ENCODE data around the gene MRPS23. TPM values are rescaled to one million over a fixed set of nuclear protein-coding genes. Genes with fewer than 3 reads are reported as not detected.
A peak's percentile ranks its signal among the peaks of the same experiment; 100 is the strongest.

The MRPS23 gene
- total RNA-seq, 1 donor from 2014 or later: 87.0 TPM

DNA sequence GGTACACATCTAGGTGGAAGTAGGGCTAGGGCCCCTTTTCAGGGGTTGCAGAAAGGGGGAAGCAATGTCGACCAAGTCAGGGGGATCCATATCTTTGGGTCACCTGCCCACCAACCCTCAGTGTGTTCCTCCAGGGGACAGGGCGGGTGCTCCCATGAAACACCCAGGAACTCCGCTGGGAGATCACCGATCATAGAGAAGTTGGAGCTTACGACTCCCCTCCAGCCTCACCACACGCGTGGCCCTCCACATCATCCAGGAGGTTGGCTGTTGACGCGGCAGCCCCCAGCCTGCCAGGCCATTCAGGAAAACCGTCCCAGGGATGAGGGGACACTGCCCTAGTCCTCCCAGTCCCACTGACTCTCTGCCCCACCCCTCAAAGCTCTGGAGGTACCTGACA, 17.3 kb upstream of the MRPS23 start:
- intact Hi-C loops (cut with micrococcal nuclease): no loop called here
- Mint-ChIP-seq H3K36me3 (ENCODE audit: low read depth) (no peaks in the 10 kb centered on the region), H3K4me3 (no peak overlapping the region), H3K27ac (no peak overlapping the region), H3K27me3 (ENCODE audit: insufficient read depth) (peaks cover 15% of the 10 kb centered on the region), H3K9me3 (no peaks in the 10 kb centered on the region), H3K4me1 (ENCODE audit: low read depth) (peaks cover 11% of the 10 kb centered on the region)
- DNase-seq (ENCODE audit: low spot score): no peak

DNA sequence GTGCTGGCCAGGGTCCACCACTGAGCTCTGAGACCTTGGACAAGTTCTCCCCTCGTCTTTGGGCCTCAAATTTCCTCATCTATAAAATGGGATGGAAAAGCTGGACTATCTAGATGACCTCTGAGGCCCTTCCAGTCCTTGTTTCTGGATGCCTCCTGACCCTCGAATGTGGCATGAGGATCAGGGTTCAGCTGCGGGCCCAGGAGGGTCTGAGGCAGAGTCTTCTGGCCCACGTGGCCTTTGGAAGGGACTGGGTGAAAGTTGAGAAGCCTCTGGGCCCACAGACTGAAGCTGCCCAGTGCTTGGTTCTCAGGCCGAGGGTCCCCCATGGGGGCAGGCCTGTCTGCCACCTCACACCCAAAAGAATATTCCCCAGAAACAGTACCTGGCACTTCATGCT, 16.9 kb upstream of the MRPS23 start:
- no peak overlapping the region for H3K27ac Mint-ChIP-seq
- peaks cover 16% of the 10 kb centered on the region for H3K27me3 Mint-ChIP-seq (ENCODE audit: insufficient read depth)
- no peaks in the 10 kb centered on the region for H3K36me3 Mint-ChIP-seq (ENCODE audit: low read depth)
- H3K4me3 Mint-ChIP-seq: no peak overlapping the region
- intact Hi-C loops (cut with micrococcal nuclease): no loop called here
- DNase-seq (ENCODE audit: low spot score): no peak
- H3K4me1 Mint-ChIP-seq (ENCODE audit: low read depth): peaks cover 11% of the 10 kb centered on the region
- H3K9me3 Mint-ChIP-seq: no peaks in the 10 kb centered on the region

DNA sequence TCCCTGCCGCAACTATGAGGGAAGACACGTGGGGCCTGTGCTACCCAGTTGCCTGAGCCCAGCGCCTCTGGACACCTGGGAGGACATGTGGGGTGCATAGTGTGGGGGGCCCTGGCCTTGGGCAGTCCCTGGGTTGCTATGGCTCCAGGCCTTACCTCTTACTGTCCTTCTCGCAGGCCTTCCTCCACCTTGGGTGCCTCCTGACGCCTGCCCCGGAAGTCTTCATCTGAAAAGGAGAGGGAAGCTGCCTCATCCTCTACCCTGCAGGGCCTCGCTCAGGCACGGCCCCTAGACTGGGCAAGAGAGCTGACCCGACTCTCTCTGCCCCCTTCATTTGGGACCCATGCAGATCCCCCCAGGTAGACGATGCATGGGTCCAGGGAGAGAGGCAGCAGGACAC, 16.5 kb upstream of the MRPS23 start:
- Mint-ChIP-seq H3K4me1 (ENCODE audit: low read depth) (peaks cover 12% of the 10 kb centered on the region), H3K4me3 (no peak overlapping the region), H3K27me3 (ENCODE audit: insufficient read depth) (peaks cover 15% of the 10 kb centered on the region), H3K36me3 (ENCODE audit: low read depth) (no peaks in the 10 kb centered on the region), H3K27ac (no peak overlapping the region), H3K9me3 (no peaks in the 10 kb centered on the region)
- DNase-seq (ENCODE audit: low spot score): no peak
- intact Hi-C loops (cut with micrococcal nuclease): no loop called here

DNA sequence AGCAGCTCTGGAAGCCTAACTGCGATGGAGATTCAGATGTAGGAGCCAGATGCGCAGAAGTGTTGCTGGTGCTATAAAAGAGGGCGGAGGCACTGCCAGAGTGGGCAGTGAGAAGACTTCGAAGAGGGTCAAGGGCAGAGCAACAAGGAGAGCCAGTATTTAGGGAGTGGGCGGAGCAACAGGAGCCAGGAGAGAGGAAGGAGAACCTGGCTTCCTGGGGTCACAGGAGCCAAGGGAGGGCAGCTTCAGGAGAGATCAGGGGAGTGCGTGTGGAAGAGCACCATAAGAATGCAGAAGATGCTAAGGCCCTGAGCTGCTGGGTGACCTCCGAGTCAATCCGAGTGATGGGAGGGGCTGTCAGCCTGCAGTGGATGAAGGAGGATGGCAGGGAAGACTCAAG, 14.4 kb upstream of the MRPS23 start:
- Mint-ChIP-seq H3K4me3 (no peak overlapping the region), H3K27ac (no peak overlapping the region), H3K4me1 (ENCODE audit: low read depth) (peaks cover 21% of the 10 kb centered on the region), H3K36me3 (ENCODE audit: low read depth) (no peaks in the 10 kb centered on the region), H3K9me3 (no peaks in the 10 kb centered on the region), H3K27me3 (ENCODE audit: insufficient read depth) (peaks cover 30% of the 10 kb centered on the region)
- no peak for DNase-seq (ENCODE audit: low spot score)
- intact Hi-C loops (cut with micrococcal nuclease): no loop called here

DNA sequence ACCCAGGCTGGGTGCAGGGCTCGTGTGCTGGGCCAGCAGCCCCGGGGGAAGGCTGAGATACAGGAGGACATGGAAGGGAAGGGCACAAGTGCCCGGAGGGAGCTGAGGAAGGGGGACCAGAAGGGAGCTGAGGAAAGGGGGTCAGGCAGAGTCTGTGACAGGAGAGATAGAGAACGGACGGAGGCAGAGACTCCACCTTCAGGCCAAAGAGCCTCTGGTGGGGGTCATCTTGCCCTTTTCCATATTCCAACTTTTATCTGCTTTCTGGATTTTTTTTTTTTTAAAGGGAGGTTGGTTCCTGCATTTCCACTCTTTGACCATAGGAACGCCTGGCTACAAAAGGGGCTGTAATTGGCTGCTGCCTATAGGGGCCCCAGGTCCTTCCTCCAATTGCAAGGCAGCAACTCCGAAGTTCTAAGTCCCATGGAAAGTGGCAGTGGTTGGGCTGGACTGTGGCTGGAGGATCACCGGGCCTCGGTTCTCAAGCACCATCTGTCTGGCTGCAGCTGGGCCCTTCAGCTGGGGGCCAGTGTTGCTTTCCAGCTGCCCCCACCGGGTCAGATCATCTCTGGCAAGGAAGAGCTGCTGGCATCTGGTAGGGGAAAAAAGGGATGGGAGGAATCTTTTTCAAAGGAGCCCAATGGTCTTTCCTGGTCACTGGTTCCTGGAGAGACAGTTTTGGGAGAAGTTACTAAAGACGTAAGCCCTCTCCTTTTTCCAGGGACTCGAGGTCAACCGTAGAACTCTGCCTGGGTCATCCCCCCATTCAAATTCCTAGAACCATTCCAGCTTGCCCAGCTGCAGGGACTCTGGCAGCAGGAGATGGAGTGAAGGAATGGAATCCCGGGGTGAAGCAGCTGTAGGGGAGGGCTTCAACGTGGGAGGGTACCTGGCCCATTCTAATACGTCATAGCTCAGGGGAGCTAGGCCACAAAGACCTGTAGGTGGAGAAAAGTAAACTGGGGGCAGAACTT, 13.1 kb upstream of the MRPS23 start:
- Mint-ChIP-seq H3K4me1 (ENCODE audit: low read depth) (peaks cover 18% of the 10 kb centered on the region), H3K9me3 (no peaks in the 10 kb centered on the region), H3K27ac (no peak overlapping the region), H3K27me3 (ENCODE audit: insufficient read depth) (peaks cover 39% of the 10 kb centered on the region), H3K36me3 (ENCODE audit: low read depth) (no peaks in the 10 kb centered on the region), H3K4me3 (peak overlapping the region; percentile 11)
- intact Hi-C loops (cut with micrococcal nuclease): no loop called here
- no peak for DNase-seq (ENCODE audit: low spot score)

DNA sequence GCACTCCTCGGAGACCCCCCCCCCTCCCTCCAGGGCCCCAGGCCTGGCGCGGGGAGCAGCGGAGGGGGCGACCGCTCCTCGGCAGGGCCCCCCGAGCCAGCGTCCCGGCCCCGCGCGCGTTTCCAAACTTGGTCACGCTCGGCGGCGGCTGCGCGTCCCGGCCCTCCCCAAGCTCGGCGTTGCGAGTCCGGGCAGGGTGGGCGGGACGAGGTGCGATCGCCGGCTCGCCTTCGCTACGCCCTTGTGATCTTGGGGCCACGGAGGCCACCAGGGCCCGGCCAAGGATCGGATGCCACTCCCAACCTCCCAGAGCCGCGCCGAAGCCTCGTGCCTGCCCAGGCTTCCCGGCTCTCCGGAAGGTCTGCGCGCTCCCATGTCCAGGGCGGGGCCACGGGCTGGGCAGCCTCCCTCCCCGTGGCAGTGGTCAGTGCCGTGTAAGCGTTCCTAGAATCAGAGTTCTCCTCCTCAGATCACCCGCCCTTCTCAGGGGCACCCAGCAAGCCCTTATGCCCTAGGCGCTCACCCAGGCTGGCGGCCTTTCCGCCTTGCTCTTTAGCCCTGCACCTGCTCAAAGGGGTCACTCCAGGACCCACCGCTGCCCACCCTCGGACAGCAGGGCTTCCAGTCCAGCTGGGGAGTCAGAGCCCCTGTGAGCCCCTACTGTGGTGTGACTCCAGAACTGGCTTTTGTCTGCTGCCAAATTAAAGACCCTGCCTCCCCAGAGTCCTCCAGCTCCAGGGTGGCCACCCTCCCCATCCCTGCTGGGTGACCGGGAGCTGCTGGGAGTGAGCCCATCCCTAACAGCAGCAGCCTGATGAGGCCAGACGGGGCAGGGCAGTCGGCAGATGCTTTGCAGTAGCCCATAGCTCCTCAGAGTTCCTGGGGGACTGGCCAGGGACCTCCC, 12.2 kb upstream of the MRPS23 start:
- peaks cover 39% of the 10 kb centered on the region for H3K27me3 Mint-ChIP-seq (ENCODE audit: insufficient read depth)
- intact Hi-C loops (cut with micrococcal nuclease): no loop called here
- H3K36me3 Mint-ChIP-seq (ENCODE audit: low read depth): no peaks in the 10 kb centered on the region
- DNase-seq (ENCODE audit: low spot score): no peak
- peaks cover 10% of the 10 kb centered on the region for H3K4me1 Mint-ChIP-seq (ENCODE audit: low read depth)
- peak overlapping the region; percentile 7 for H3K4me3 Mint-ChIP-seq
- no peak overlapping the region for H3K27ac Mint-ChIP-seq
- H3K9me3 Mint-ChIP-seq: no peaks in the 10 kb centered on the region

DNA sequence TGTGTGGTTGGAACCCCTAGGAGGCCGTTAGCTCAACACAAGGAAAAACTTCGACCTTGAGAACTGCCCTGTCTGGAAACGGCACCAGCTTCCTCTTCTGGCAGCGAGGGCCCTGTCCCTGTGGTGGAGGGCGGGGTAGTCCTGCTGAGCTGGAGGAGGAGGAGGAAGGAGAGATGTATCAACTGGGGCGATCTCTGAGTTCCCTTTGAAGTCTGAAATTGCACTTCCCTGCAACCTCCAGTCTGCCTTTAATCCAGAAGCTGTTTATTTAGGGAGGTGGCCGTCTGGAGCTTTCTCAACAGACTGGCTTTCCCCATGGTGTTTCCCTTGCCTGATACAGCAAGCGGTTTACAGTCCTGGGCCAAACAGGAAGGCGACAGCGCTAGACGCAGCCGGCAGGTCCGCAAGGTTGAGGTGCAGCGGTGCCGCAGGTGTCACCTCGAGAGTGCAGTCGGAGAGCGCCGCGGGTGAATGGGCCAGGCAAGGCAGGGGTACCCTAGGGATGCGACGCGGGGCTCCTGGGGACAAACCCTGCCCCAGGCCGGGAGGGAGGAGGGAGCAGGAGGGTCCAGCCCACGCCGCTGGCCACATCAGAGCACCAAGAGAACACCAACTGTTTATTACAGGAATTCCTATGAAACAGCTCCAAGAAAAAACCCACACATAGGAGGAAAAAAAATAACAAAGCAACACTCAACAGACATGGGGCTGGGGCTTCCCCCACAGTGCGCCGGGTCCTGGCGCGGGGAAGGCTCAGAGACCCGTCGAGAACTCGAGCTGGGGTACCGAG, 11.4 kb upstream of the MRPS23 start:
- peak overlapping the region; percentile 73 for H3K4me3 Mint-ChIP-seq
- peaks cover 39% of the 10 kb centered on the region for H3K27me3 Mint-ChIP-seq (ENCODE audit: insufficient read depth)
- H3K9me3 Mint-ChIP-seq: no peaks in the 10 kb centered on the region
- peak overlapping the region; percentile 40 for H3K27ac Mint-ChIP-seq
- intact Hi-C loops (cut with micrococcal nuclease): no loop called here
- H3K4me1 Mint-ChIP-seq (ENCODE audit: low read depth): peaks cover 10% of the 10 kb centered on the region
- no peaks in the 10 kb centered on the region for H3K36me3 Mint-ChIP-seq (ENCODE audit: low read depth)
- DNase-seq (ENCODE audit: low spot score): peak; percentile 7

DNA sequence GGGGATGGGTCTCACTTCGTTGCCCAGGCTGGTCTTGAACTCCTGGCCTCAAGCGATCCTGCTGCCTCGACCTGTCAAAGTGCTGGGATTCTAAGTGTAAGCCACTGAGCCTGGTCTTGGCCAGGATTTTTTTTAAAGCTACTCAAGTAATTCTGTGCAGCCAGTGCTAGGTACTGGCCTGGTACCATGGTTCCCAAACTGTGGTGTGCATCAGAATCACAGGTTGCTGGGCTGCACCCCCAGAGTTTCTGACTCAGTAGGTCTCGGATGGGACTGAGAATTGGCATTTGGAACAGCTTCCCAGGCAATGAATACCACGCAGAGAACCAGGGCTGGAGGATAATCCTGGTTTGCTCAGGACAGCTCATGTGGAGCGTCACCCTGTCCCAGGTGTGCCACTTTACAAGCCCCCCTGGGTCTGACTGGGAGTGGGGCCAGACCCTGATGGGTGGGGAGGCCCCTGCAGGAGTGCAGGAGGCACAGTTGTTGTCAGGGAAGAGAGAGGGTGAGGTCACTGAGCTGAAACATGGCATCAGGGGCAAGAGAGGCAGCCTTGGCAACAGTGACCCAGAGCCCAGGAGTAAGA, 10.7 kb upstream of the MRPS23 start:
- no peaks in the 10 kb centered on the region for H3K36me3 Mint-ChIP-seq (ENCODE audit: low read depth)
- no peak for DNase-seq (ENCODE audit: low spot score)

DNA sequence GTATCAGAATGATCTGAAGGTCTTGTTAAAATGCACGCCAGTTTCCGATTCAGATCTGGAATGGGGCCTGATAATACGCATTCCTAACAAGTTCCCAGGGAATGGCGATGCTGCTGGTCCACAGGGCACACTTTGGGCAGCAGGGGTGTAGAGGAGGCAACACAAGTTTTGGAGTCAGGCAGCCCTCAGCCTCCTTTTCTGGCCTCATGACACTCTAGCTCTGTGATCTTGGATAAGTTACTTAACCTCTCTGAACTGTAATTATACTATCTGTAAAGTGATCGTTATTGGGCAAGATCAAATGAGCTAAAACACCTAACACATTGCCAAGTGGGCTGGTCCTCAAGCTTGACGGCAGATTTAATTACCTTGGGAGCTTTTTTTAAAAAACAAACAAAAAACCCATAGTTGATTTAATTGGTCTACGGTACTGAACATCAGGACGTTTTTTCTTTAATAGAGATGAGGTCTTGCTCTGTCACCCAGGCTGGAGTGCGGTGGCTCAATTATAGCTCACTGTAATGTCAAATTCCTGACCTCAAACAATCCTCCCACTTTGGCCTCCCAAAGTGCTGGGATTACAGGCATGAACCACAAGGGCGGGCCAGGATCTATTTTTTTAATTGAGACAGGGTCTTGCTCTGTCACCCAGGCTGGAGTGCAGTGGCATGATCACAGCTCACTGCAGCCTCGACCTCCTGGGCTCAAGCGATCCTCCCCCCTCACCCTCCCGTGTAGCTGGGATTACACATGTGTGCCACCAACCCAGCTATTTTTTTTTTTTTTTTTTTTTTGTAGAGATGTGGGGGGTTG, 10.0 kb upstream of the MRPS23 start:
- DNase-seq (ENCODE audit: low spot score): no peak
- Mint-ChIP-seq H3K27me3 (ENCODE audit: insufficient read depth) (peaks cover 35% of the 10 kb centered on the region), H3K36me3 (ENCODE audit: low read depth) (no peaks in the 10 kb centered on the region), H3K4me3 (no peak overlapping the region), H3K4me1 (ENCODE audit: low read depth) (peaks cover 10% of the 10 kb centered on the region), H3K27ac (no peak overlapping the region), H3K9me3 (no peaks in the 10 kb centered on the region)
- intact Hi-C loops (cut with micrococcal nuclease): no loop called here

More for the DNA sequence above, 10.7 kb upstream of the MRPS23 start:
- peaks cover 39% of the 10 kb centered on the region for H3K27me3 Mint-ChIP-seq (ENCODE audit: insufficient read depth)
- peak overlapping the region; percentile 73 for H3K4me3 Mint-ChIP-seq
- H3K9me3 Mint-ChIP-seq: no peaks in the 10 kb centered on the region
- peaks cover 10% of the 10 kb centered on the region for H3K4me1 Mint-ChIP-seq (ENCODE audit: low read depth)
- intact Hi-C loops (cut with micrococcal nuclease): no loop called here
- no peak overlapping the region for H3K27ac Mint-ChIP-seq

DNA sequence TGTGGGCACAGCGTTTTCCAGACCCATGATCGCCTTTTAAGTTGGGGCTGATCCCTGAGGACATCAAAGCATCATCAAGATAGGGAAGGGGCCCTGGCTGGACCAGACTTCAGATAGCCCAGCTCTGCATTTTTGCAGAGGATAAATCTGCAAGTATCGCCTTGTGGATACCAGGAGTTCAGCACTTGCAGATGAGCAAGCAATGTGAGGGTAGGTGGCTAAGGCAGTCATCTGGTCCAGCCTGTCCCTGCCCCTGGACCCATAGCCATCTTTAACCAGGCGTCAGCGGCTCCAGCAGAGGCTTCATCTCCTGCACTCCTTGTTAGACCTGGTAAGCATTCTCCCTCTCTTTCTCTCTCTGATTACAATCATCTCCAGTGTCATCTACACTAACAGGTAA, 9.0 kb upstream of the MRPS23 start:
- Mint-ChIP-seq H3K27me3 (ENCODE audit: insufficient read depth) (peaks cover 30% of the 10 kb centered on the region), H3K4me1 (ENCODE audit: low read depth) (peaks cover 10% of the 10 kb centered on the region), H3K36me3 (ENCODE audit: low read depth) (no peaks in the 10 kb centered on the region), H3K4me3 (no peak overlapping the region), H3K27ac (no peak overlapping the region), H3K9me3 (no peaks in the 10 kb centered on the region)
- intact Hi-C loops (cut with micrococcal nuclease): loop anchor here (1.0 kb wide), 3 partner anchors 136 to 254 kb away; no protein-coding TSS in a partner anchor
- no peak for DNase-seq (ENCODE audit: low spot score)

DNA sequence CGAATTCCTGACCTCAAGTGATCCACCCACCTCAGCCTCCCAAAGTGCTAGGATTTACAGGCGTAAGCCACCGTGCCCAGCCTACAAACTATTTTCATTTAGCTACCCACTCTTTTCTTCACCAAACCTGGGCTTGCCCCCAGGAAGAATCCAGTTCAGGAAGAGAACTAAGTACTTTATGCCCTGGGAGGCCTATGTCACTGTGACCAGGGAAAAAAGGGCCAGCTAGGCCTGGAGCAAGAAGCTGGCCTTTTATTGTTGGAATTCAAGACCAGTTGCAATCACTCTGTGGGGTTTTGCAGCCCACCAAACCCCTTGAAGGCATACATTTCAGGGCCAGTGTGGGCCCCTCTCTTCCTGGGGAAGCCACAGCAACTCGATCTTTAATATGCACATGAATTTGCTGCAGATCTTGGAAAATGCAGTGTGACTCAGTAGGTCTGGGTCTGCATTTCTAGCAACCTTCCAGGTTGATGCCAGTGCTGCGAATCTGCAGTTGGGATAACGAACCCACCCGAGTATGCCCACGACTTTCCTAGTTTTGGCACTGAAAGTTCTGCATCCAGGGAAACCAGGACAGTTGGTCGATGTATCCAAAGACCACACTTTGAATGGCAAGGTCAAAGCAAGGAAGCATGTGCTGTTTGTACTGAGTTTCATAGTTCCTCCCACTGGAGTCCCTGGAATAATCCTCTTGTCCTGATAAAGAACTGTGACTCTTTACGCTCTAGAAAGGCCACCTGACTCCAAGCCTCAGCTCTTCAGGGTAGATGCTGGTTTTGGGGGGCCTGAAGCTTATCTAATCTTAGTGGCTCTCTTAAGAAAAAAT, 7.2 kb upstream of the MRPS23 start:
- Mint-ChIP-seq H3K4me3 (no peak overlapping the region), H3K27me3 (ENCODE audit: insufficient read depth) (peaks cover 26% of the 10 kb centered on the region), H3K36me3 (ENCODE audit: low read depth) (no peaks in the 10 kb centered on the region), H3K4me1 (ENCODE audit: low read depth) (peaks cover 10% of the 10 kb centered on the region), H3K27ac (no peak overlapping the region), H3K9me3 (no peaks in the 10 kb centered on the region)
- intact Hi-C loops (cut with micrococcal nuclease): no loop called here
- no peak for DNase-seq (ENCODE audit: low spot score)

Data from activated T-helper 1 cell treated with anti-CD3 and anti-CD28 coated beads, Interleukin-12 subunit alpha, Interleukin-12 subunit beta, Interleukin-2, Interleukin-4 antibody, amounts not matched to agents 30 ng/mL and 10 ng/mL and 1 ng/mL, durations not matched to agents 14 hours and 24 hours and 36 hours (primary cell).